ENCODE measurements around the gene DIS3L2.
A peak's percentile ranks its signal among the peaks of the same experiment; 100 is the strongest.

DIS3L2 gene

GRCh38 chr2:231961349-231962166 is at the start of gene DIS3L2:
Gene DIS3L2 (plus strand): TSS chr2:231961713. CDS start chr2:232014928, 53,215 bp downstream.
- peak; percentile 52 to 77 (median 62) for DNase-seq (ENCODE audit: low read depth in 3 of 3)

- DNase-seq (ENCODE audit: low read depth in 3 of 3), result no peak
Measured at GRCh38 chr2:231914077-231914690, 47.3 kb upstream of the DIS3L2 start.

- no peak for DNase-seq (ENCODE audit: low read depth in 3 of 3)
Measured at GRCh38 chr2:231917280-231918066, 44.0 kb upstream of the DIS3L2 start.

GRCh38 chr2:231918501-231919330 is 42.8 kb upstream of the DIS3L2 start:
- DNase-seq (ENCODE audit: low read depth in 3 of 3), result no peak

- no peak for DNase-seq (ENCODE audit: low read depth in 3 of 3)
Measured at GRCh38 chr2:231919341-231920035, 42.0 kb upstream of the DIS3L2 start.

- no peak for DNase-seq (ENCODE audit: low read depth in 3 of 3)
Measured at GRCh38 chr2:231920366-231920765, 41.1 kb upstream of the DIS3L2 start.

- no peak for DNase-seq (ENCODE audit: low read depth in 3 of 3)
Measured at GRCh38 chr2:231920795-231921194, 40.7 kb upstream of the DIS3L2 start.

- no peak for DNase-seq (ENCODE audit: low read depth in 3 of 3)
Measured at GRCh38 chr2:231922311-231923009, 39.1 kb upstream of the DIS3L2 start.

GRCh38 chr2:231923010-231923344 is 38.5 kb upstream of the DIS3L2 start:
- DNase-seq (ENCODE audit: low read depth in 3 of 3), result no peak

- no peak for DNase-seq (ENCODE audit: low read depth in 3 of 3)
Measured at GRCh38 chr2:231923951-231924888, 37.3 kb upstream of the DIS3L2 start.

- no peak for DNase-seq (ENCODE audit: low read depth in 3 of 3)
Measured at GRCh38 chr2:231924889-231925275, 36.6 kb upstream of the DIS3L2 start.

GRCh38 chr2:231925303-231926179 is 36.0 kb upstream of the DIS3L2 start:
- peak; percentile 45 to 68 (median 49) for DNase-seq (ENCODE audit: low read depth in 3 of 3)

GRCh38 chr2:231926180-231926741 is 35.3 kb upstream of the DIS3L2 start, which contains the start of gene NPPC:
Gene NPPC (minus strand): TSS chr2:231926396. CDS start chr2:231926249, 147 bp downstream.
- DNase-seq (ENCODE audit: low read depth in 3 of 3), result peak; percentile 38 to 81 (median 62)

GRCh38 chr2:231926761-231927565 is 34.5 kb upstream of the DIS3L2 start:
- peak in 1 of 3 experiments; percentile 44 for DNase-seq (ENCODE audit: low read depth in 3 of 3)

GRCh38 chr2:231927566-231927890 is 34.0 kb upstream of the DIS3L2 start:
- no peak for DNase-seq (ENCODE audit: low read depth in 3 of 3)

GRCh38 chr2:231928481-231928880 is 33.0 kb upstream of the DIS3L2 start:
- DNase-seq (ENCODE audit: low read depth in 3 of 3), result no peak
